ENCODE measurements around the gene LRMDA.

LRMDA gene

GRCh38 chr10:75852851-75853484, 421.5 kb downstream of the LRMDA start:
- Histone ChIP-seq H3K27me3 (ENCODE audit: insufficient read depth, low read length, poor library complexity) (peaks cover 5% of the 10 kb centered on the region), H3K79me2 (ENCODE audit: insufficient read depth, low read length) (no peaks in the 10 kb centered on the region), H3K36me3 (ENCODE audit: insufficient read depth, low read length) (no peaks in the 10 kb centered on the region), H2AFZ (ENCODE audit: low read depth, low read length) (no peak overlapping the region), H3K4me3 (ENCODE audit: low read depth in 1 of 2, low read length in 2 of 2) (no peak overlapping the region), H4K20me1 (ENCODE audit: insufficient read depth, low read length) (no peaks in the 10 kb centered on the region), H3K27ac (ENCODE audit: low read length) (no peak overlapping the region), H3K9ac (ENCODE audit: low read depth, low read length) (no peak overlapping the region), H3K4me1 (ENCODE audit: insufficient read depth, low read length) (no peaks in the 10 kb centered on the region), H3K9me3 (ENCODE audit: insufficient read depth, low read length, severe bottlenecking) (no peaks in the 10 kb centered on the region), H3K4me2 (ENCODE audit: insufficient read depth, low read length) (no peak overlapping the region)
- no peak for TF ChIP-seq EZH2 (IDR thresholded peaks at IDR 0.05; ENCODE audit: borderline replicate concordance, low read depth, low read length, severe bottlenecking)
- peak; percentile 33 for TF ChIP-seq CTCF (IDR thresholded peaks at IDR 0.05; ENCODE audit: borderline replicate concordance, extremely low read depth, low read length, poor library complexity, severe bottlenecking)
- ATAC-seq (ENCODE audit: insufficient read depth, low read depth) (no peak), DNase-seq (no peak)

- Histone ChIP-seq H3K4me3 (ENCODE audit: low read depth in 1 of 2, low read length in 2 of 2) (no peak overlapping the region), H3K79me2 (ENCODE audit: insufficient read depth, low read length) (no peaks in the 10 kb centered on the region), H3K27ac (ENCODE audit: low read length) (no peak overlapping the region), H3K4me1 (ENCODE audit: insufficient read depth, low read length) (no peaks in the 10 kb centered on the region), H3K9ac (ENCODE audit: low read depth, low read length) (no peak overlapping the region), H3K36me3 (ENCODE audit: insufficient read depth, low read length) (no peaks in the 10 kb centered on the region), H2AFZ (ENCODE audit: low read depth, low read length) (no peak overlapping the region), H3K9me3 (ENCODE audit: insufficient read depth, low read length, severe bottlenecking) (no peaks in the 10 kb centered on the region), H3K4me2 (ENCODE audit: insufficient read depth, low read length) (no peak overlapping the region), H4K20me1 (ENCODE audit: insufficient read depth, low read length) (no peaks in the 10 kb centered on the region), H3K27me3 (ENCODE audit: insufficient read depth, low read length, poor library complexity) (peaks cover 2% of the 10 kb centered on the region)
- DNase-seq (no peak), ATAC-seq (ENCODE audit: insufficient read depth, low read depth) (no peak)
- TF ChIP-seq EZH2 (IDR thresholded peaks at IDR 0.05; ENCODE audit: borderline replicate concordance, low read depth, low read length, severe bottlenecking) (no peak), CTCF (IDR thresholded peaks at IDR 0.05; ENCODE audit: borderline replicate concordance, extremely low read depth, low read length, poor library complexity, severe bottlenecking) (no peak)
These were observed 425.9 kb downstream of the LRMDA start for GRCh38 chr10:75857269-75857846.

- Histone ChIP-seq H3K27me3 (ENCODE audit: insufficient read depth, low read length, poor library complexity) (peaks cover 2% of the 10 kb centered on the region), H3K4me1 (ENCODE audit: insufficient read depth, low read length) (no peaks in the 10 kb centered on the region), H3K4me3 (ENCODE audit: low read depth in 1 of 2, low read length in 2 of 2) (no peak overlapping the region), H4K20me1 (ENCODE audit: insufficient read depth, low read length) (no peaks in the 10 kb centered on the region), H3K9me3 (ENCODE audit: insufficient read depth, low read length, severe bottlenecking) (no peaks in the 10 kb centered on the region), H3K79me2 (ENCODE audit: insufficient read depth, low read length) (no peaks in the 10 kb centered on the region), H3K9ac (ENCODE audit: low read depth, low read length) (no peak overlapping the region), H3K4me2 (ENCODE audit: insufficient read depth, low read length) (no peak overlapping the region), H3K27ac (ENCODE audit: low read length) (no peak overlapping the region), H3K36me3 (ENCODE audit: insufficient read depth, low read length) (no peaks in the 10 kb centered on the region), H2AFZ (ENCODE audit: low read depth, low read length) (no peak overlapping the region)
- DNase-seq (no peak), ATAC-seq (ENCODE audit: insufficient read depth, low read depth) (no peak)
- TF ChIP-seq CTCF (IDR thresholded peaks at IDR 0.05; ENCODE audit: borderline replicate concordance, extremely low read depth, low read length, poor library complexity, severe bottlenecking) (no peak), EZH2 (IDR thresholded peaks at IDR 0.05; ENCODE audit: borderline replicate concordance, low read depth, low read length, severe bottlenecking) (no peak)
These were observed 426.5 kb downstream of the LRMDA start for GRCh38 chr10:75857896-75858295.

Measured in DND-41 (cell line).